T-cell (primary cell): ENCODE measurements around the gene SLC66A1. TPM values are rescaled to one million over a fixed set of nuclear protein-coding genes. Genes with fewer than 3 reads are reported as not detected.

Source experiments
- ATAC-seq, 4 experiments: fragments of 200-7000 bp in 3 of 4; fragments of 150-1000 bp in 1 of 4; cut with Tn5 transposase; replicated peaks in 1 of 4; 1 replicate in 3 of 4; 2 replicates in 1 of 4; pipeline ENCODE4 v1.10.0; 2021; ENCODE audit warnings: moderate library complexity in 3 of 4, mild to moderate bottlenecking in 2 of 4, moderate number of reproducible peaks in 1 of 4
- CTCF ChIA-PET, 2 donors: fragments of 300-600 bp; sonication (Branson Sonifier 250); formaldehyde crosslinking; loops; one replicate each; lab custom pipeline; 2022; ENCODE audit warnings: antibody characterized with exemption in 2 of 2; lab: Charles Lee
- POLR2A ChIA-PET, 2 donors: fragments of 300-600 bp; sonication (Branson Sonifier 250); formaldehyde crosslinking; loops; one replicate each; lab custom pipeline; 2022; ENCODE audit warnings: antibody characterized with exemption in 2 of 2; lab: Charles Lee
- DNase-seq, 35 experiments: peaks; one replicate each; pipeline versions ENCODE4 v3.0.0 to v3.0.0-alpha.2; 2013 to 2023
- H3K27ac ChIP-seq: one replicate; pipeline ENCODE4 v1.5.1; 2013; ENCODE audit warnings: low read length
- H3K27me3 ChIP-seq, 2 experiments: replicated peaks in 1 of 2; 1 replicate in 1 of 2; 2 replicates in 1 of 2; pipeline versions ENCODE4 v1.6.1 to v1.7.0; 2013; ENCODE audit warnings: low read length in 1 of 2, mixed read lengths in 1 of 2; ENCODE audit not compliant: control insufficient read depth in 2 of 2, insufficient read depth in 2 of 2; ENCODE audit errors: extremely low read depth in 1 of 2
- H3K36me3 ChIP-seq, 2 donors: 1 replicate in 1 of 2; 2 replicates in 1 of 2; pipeline versions ENCODE4 v1.6.1 to v1.7.0; 2013; ENCODE audit warnings: low read length in 1 of 2; ENCODE audit not compliant: control insufficient read depth in 2 of 2, insufficient read depth in 1 of 2; ENCODE audit errors: extremely low read depth in 1 of 2
- H3K4me1 ChIP-seq, 2 experiments: 1 replicate in 1 of 2; 2 replicates in 1 of 2; pipeline versions ENCODE4 v1.6.1 to v1.7.0; 2013; ENCODE audit warnings: low read length in 2 of 2, mixed read lengths in 1 of 2; ENCODE audit not compliant: insufficient read depth in 2 of 2, control insufficient read depth in 1 of 2; ENCODE audit errors: extremely low read depth in 1 of 2
- H3K4me3 ChIP-seq, 2 donors: 1 replicate in 1 of 2; 2 replicates in 1 of 2; pipeline versions ENCODE4 v1.5.1 to v1.7.0; 2013; ENCODE audit warnings: mild to moderate bottlenecking in 2 of 2, low read length in 1 of 2, moderate library complexity in 1 of 2; ENCODE audit not compliant: control insufficient read depth in 1 of 2; ENCODE audit errors: extremely low read depth in 1 of 2
- H3K9me3 ChIP-seq: 2 replicates; pipeline ENCODE4 v1.7.0; 2013
- H3K27ac Mint-ChIP-seq, 2 donors: one replicate each; pipeline ENCODE4 v1.8.0; 2020 to 2021; ENCODE audit warnings: mild to moderate bottlenecking in 2 of 2, mixed read lengths in 2 of 2
- H3K27me3 Mint-ChIP-seq, 2 donors: one replicate each; pipeline ENCODE4 v1.8.0; 2021 to 2022; ENCODE audit warnings: mixed read lengths in 2 of 2
- H3K36me3 Mint-ChIP-seq: one replicate; pipeline ENCODE4 v1.8.0; 2021; ENCODE audit warnings: mixed read lengths
- H3K4me1 Mint-ChIP-seq, 3 donors: one replicate each; pipeline ENCODE4 v1.8.0; 2020 to 2022; ENCODE audit warnings: mixed read lengths in 3 of 3, mild to moderate bottlenecking in 1 of 3
- H3K4me3 Mint-ChIP-seq, 3 donors: one replicate each; pipeline ENCODE4 v1.8.0; 2020 to 2022; ENCODE audit warnings: mild to moderate bottlenecking in 3 of 3, mixed read lengths in 3 of 3, moderate library complexity in 3 of 3
- H3K9me3 Mint-ChIP-seq, 3 donors: one replicate each; pipeline ENCODE4 v1.8.0; 2020 to 2022; ENCODE audit warnings: mixed read lengths in 3 of 3
- WGBS: methylation state at CpG from one replicate; pipeline ENCODE4 v1.1.5; 2013; ENCODE audit warnings: missing lambda C conversion rate; ENCODE audit not compliant: insufficient coverage; 5-methylcytosine and 5-hydroxymethylcytosine counted together
- total RNA-seq, 35 experiments: library from RNA in 6 of 35; stranded (reverse) in 6 of 35; fragments of 120-200 nt in 1 of 35; gene quantifications; one replicate each; pipeline versions ENCODE4 v1.2.1 to v1.2.4 and lab custom pipeline; 2013 to 2026

Gene SLC66A1
- total RNA-seq, 5 donors from 2014 or later (not counting 1 experiment from before 2014, with no cell fraction given), result 3.5 to 8.1 (median 7.1) TPM

GRCh38 chr1:19354531-19354981 is 42.4 kb downstream of the SLC66A1 start:
- WGBS, result 100% methylated on average over 3 of the region's 6 CpGs
- H3K36me3 ChIP-seq, result peaks cover 18 to 74% of the 10 kb centered on the region in 2 donors
- peaks cover 2 to 7% (median 2%) of the 10 kb centered on the region in 3 donors for H3K4me1 Mint-ChIP-seq
- ATAC-seq (no peak), DNase-seq (no peak)
- POLR2A ChIA-PET, result interaction anchor here in 1 of 2 donors (0.6 kb wide), 1 partner anchor 244 kb away, joined by 3 read pairs; no protein-coding TSS in a partner anchor
- H3K27ac Mint-ChIP-seq, result peak overlapping the region in 1 of 2 donors; percentile 34
- CTCF ChIA-PET, result interaction anchor here in 1 of 2 donors (0.6 kb wide), 1 partner anchor 1557 kb away, joined by 8 read pairs; no protein-coding TSS in a partner anchor
- no peaks in the 10 kb centered on the region for H3K9me3 ChIP-seq
- H3K4me3 Mint-ChIP-seq, result no peak overlapping the region
- no peaks in the 10 kb centered on the region for H3K9me3 Mint-ChIP-seq
- H3K4me1 ChIP-seq, result peaks cover 0 to 4% of the 10 kb centered on the region in 2 experiments
- no peaks in the 10 kb centered on the region for H3K27me3 Mint-ChIP-seq
- no peak overlapping the region for H3K27ac ChIP-seq
- no peaks in the 10 kb centered on the region for H3K27me3 ChIP-seq
- peaks cover 44% of the 10 kb centered on the region for H3K36me3 Mint-ChIP-seq
- H3K4me3 ChIP-seq, result no peak overlapping the region

GRCh38 chr1:19356266-19356665 is 44.1 kb downstream of the SLC66A1 start:
- POLR2A ChIA-PET, result interaction anchor here in 1 of 2 donors (0.5 kb wide), 1 partner anchor 104 kb away, joined by 4 read pairs; no protein-coding TSS in a partner anchor
- H3K4me3 Mint-ChIP-seq, result no peak overlapping the region
- ATAC-seq (no peak), DNase-seq (no peak)
- peaks cover 18 to 68% of the 10 kb centered on the region in 2 donors for H3K36me3 ChIP-seq
- no peak overlapping the region for H3K4me3 ChIP-seq
- no peak overlapping the region for H3K27ac Mint-ChIP-seq
- peaks cover 19 to 24% (median 19%) of the 10 kb centered on the region in 3 donors for H3K4me1 Mint-ChIP-seq
- H3K27me3 ChIP-seq, result no peaks in the 10 kb centered on the region
- 96% methylated on average over 4 of the region's 5 CpGs for WGBS
- no peak overlapping the region for H3K27ac ChIP-seq
- H3K27me3 Mint-ChIP-seq, result no peaks in the 10 kb centered on the region
- peaks cover 0 to 20% of the 10 kb centered on the region in 2 experiments for H3K4me1 ChIP-seq
- no peaks in the 10 kb centered on the region for H3K9me3 ChIP-seq
- CTCF ChIA-PET, result no interaction called here
- no peaks in the 10 kb centered on the region for H3K9me3 Mint-ChIP-seq
- H3K36me3 Mint-ChIP-seq, result peaks cover 37% of the 10 kb centered on the region

GRCh38 chr1:19357299-19357986 is 45.3 kb downstream of the SLC66A1 start:
- no peak overlapping the region for H3K27ac ChIP-seq
- peaks cover 0 to 28% of the 10 kb centered on the region in 2 experiments for H3K4me1 ChIP-seq
- peaks cover 11 to 56% of the 10 kb centered on the region in 2 donors for H3K36me3 ChIP-seq
- no peaks in the 10 kb centered on the region for H3K9me3 ChIP-seq
- POLR2A ChIA-PET, result no interaction called here
- no peaks in the 10 kb centered on the region for H3K27me3 ChIP-seq
- H3K4me3 ChIP-seq, result no peak overlapping the region
- Mint-ChIP-seq H3K27me3 (no peaks in the 10 kb centered on the region), H3K27ac (peak overlapping the region in 1 of 2 donors; percentile 44), H3K4me3 (no peak overlapping the region), H3K9me3 (no peaks in the 10 kb centered on the region), H3K36me3 (peaks cover 25% of the 10 kb centered on the region), H3K4me1 (peaks cover 28 to 34% (median 29%) of the 10 kb centered on the region in 3 donors)
- no peak for ATAC-seq
- DNase-seq, result no peak
- WGBS, result 76% methylated on average over 9 of the region's 13 CpGs
- CTCF ChIA-PET, result no interaction called here

- WGBS, result 100% methylated on average over 1 of the region's 8 CpGs
- Mint-ChIP-seq H3K4me3 (no peak overlapping the region), H3K36me3 (peaks cover 23% of the 10 kb centered on the region), H3K4me1 (peaks cover 35 to 44% (median 38%) of the 10 kb centered on the region in 3 donors), H3K27ac (no peak overlapping the region), H3K27me3 (no peaks in the 10 kb centered on the region), H3K9me3 (no peaks in the 10 kb centered on the region)
- H3K4me1 ChIP-seq, result peaks cover 0 to 30% of the 10 kb centered on the region in 2 experiments
- H3K27ac ChIP-seq, result no peak overlapping the region
- peaks cover 4 to 48% of the 10 kb centered on the region in 2 donors for H3K36me3 ChIP-seq
- H3K9me3 ChIP-seq, result no peaks in the 10 kb centered on the region
- ChIA-PET POLR2A (interaction anchor here in 1 of 2 donors (0.6 kb wide), 1 partner anchor 12 kb away, joined by 8 read pairs; no protein-coding TSS in a partner anchor), CTCF (interaction anchor here in 1 of 2 donors (0.6 kb wide), 1 partner anchor 23 kb away, joined by 8 read pairs; no protein-coding TSS in a partner anchor)
- DNase-seq, result no peak
- H3K27me3 ChIP-seq, result no peaks in the 10 kb centered on the region
- no peak overlapping the region for H3K4me3 ChIP-seq
- ATAC-seq, result no peak
Observed at GRCh38 chr1:19358710-19359109, 46.6 kb downstream of the SLC66A1 start.

GRCh38 chr1:19359357-19359756 is 47.2 kb downstream of the SLC66A1 start:
- Mint-ChIP-seq H3K4me1 (peaks cover 38 to 47% (median 43%) of the 10 kb centered on the region in 3 donors), H3K4me3 (peak overlapping the region in 1 of 3 donors; percentile 46), H3K9me3 (no peaks in the 10 kb centered on the region), H3K27ac (peak overlapping the region; percentile 74 to 89), H3K27me3 (no peaks in the 10 kb centered on the region), H3K36me3 (peaks cover 22% of the 10 kb centered on the region)
- Histone ChIP-seq H3K9me3 (no peaks in the 10 kb centered on the region), H3K4me1 (peaks cover 0 to 30% of the 10 kb centered on the region in 2 experiments), H3K4me3 (no peak overlapping the region), H3K27me3 (no peaks in the 10 kb centered on the region), H3K36me3 (peaks cover 4 to 41% of the 10 kb centered on the region in 2 donors), H3K27ac (no peak overlapping the region)
- WGBS, result 86% methylated on average over 9 of the region's 11 CpGs
- no peak for DNase-seq
- CTCF ChIA-PET, result no interaction called here
- POLR2A ChIA-PET, result no interaction called here
- no peak for ATAC-seq

- CTCF ChIA-PET, result no interaction called here
- peak; percentile 43 to 68 (median 60) for ATAC-seq
- POLR2A ChIA-PET, result no interaction called here
- H3K4me3 ChIP-seq, result no peak overlapping the region
- peaks cover 4 to 35% of the 10 kb centered on the region in 2 donors for H3K36me3 ChIP-seq
- WGBS, result 38% methylated on average over 2 of the region's 6 CpGs
- peak overlapping the region in 1 of 3 donors; percentile 46 for H3K4me3 Mint-ChIP-seq
- H3K4me1 Mint-ChIP-seq, result peaks cover 44 to 51% (median 48%) of the 10 kb centered on the region in 3 donors
- peak overlapping the region; percentile 74 to 89 for H3K27ac Mint-ChIP-seq
- H3K4me1 ChIP-seq, result peaks cover 0 to 30% of the 10 kb centered on the region in 2 experiments
- H3K27me3 ChIP-seq, result no peaks in the 10 kb centered on the region
- H3K27me3 Mint-ChIP-seq, result no peaks in the 10 kb centered on the region
- no peak overlapping the region for H3K27ac ChIP-seq
- H3K9me3 Mint-ChIP-seq, result no peaks in the 10 kb centered on the region
- no peak for DNase-seq
- no peaks in the 10 kb centered on the region for H3K9me3 ChIP-seq
- peaks cover 23% of the 10 kb centered on the region for H3K36me3 Mint-ChIP-seq
Observed at GRCh38 chr1:19360016-19360415, 47.9 kb downstream of the SLC66A1 start.
